ENCODE results near the gene KDM3A. TPM values are rescaled to one million over a fixed set of nuclear protein-coding genes. Genes with fewer than 3 reads are reported as not detected.

KDM3A gene
- total RNA-seq, 1 experiment from 2014 or later = 34.2 TPM

- H3K27ac Mint-ChIP-seq = no peak overlapping the region
- H3K4me1 Mint-ChIP-seq = no peaks in the 10 kb centered on the region; the same call in 1 of the 2 replicates
- ATAC-seq = no peak
- no peaks in the 10 kb centered on the region; the same call in 1 of the 2 replicates for H3K27me3 Mint-ChIP-seq (ENCODE audit: low read depth)
- CTCF ChIA-PET = interaction anchor here (1.2 to 2.1 kb wide), 2 partner anchors 25 to 43 kb away, joined by 4 to 10 read pairs; partner anchors contain the start of gene KDM3A
- H3K9me3 Mint-ChIP-seq = peaks cover 9% of the 10 kb centered on the region; the same call in 1 of the 2 replicates
- no peak for DNase-seq (ENCODE audit: low spot score)
- H3K36me3 Mint-ChIP-seq = no peaks in the 10 kb centered on the region
- POLR2A ChIA-PET = no interaction called here
- TF ChIP-seq CBFB (CRISPR knock-in tag; IDR thresholded peaks at IDR 0.05; ENCODE audit: low read depth) = no peak
- no peak for TF ChIP-seq EMX1 (CRISPR knock-in tag; IDR thresholded peaks at IDR 0.05)
- no peak for TF ChIP-seq TEAD1 (CRISPR knock-in tag; IDR thresholded peaks at IDR 0.05)
- TF ChIP-seq MLX (CRISPR knock-in tag; IDR thresholded peaks at IDR 0.05) = no peak
- no peak overlapping the region for H3K4me3 Mint-ChIP-seq
Observed at GRCh38 chr2:86397986-86398385, 43.2 kb upstream of the KDM3A start.

- no peak overlapping the region for H3K27ac Mint-ChIP-seq
- ATAC-seq (no peak), DNase-seq (ENCODE audit: low spot score) (no peak)
- CTCF ChIA-PET = interaction anchor here (1.2 to 2.1 kb wide), 2 partner anchors 26 to 42 kb away, joined by 4 to 10 read pairs; partner anchors contain the start of gene KDM3A
- TF ChIP-seq IRF1 (CRISPR knock-in tag; IDR thresholded peaks at IDR 0.05) (no peak), ERG (CRISPR knock-in tag; IDR thresholded peaks at IDR 0.05) (no peak)
- no peak overlapping the region for H3K4me3 Mint-ChIP-seq
- no peaks in the 10 kb centered on the region for H3K36me3 Mint-ChIP-seq
- peaks cover 9% of the 10 kb centered on the region; the same call in 1 of the 2 replicates for H3K9me3 Mint-ChIP-seq
- H3K27me3 Mint-ChIP-seq (ENCODE audit: low read depth) = no peaks in the 10 kb centered on the region; the same call in 1 of the 2 replicates
- no peaks in the 10 kb centered on the region; the same call in 1 of the 2 replicates for H3K4me1 Mint-ChIP-seq
- POLR2A ChIA-PET = interaction anchor here (0.6 kb wide), 1 partner anchor 92 kb away, joined by 3 read pairs; no protein-coding TSS in a partner anchor
Observed at GRCh38 chr2:86398500-86399474, 42.4 kb upstream of the KDM3A start.

GRCh38 chr2:86400321-86400720 lies 40.9 kb upstream of the KDM3A start:
- Mint-ChIP-seq H3K4me3 (no peak overlapping the region), H3K27me3 (ENCODE audit: low read depth) (no peaks in the 10 kb centered on the region; the same call in 1 of the 2 replicates), H3K27ac (no peak overlapping the region), H3K4me1 (no peaks in the 10 kb centered on the region; the same call in 1 of the 2 replicates), H3K9me3 (peaks cover 9% of the 10 kb centered on the region; the same call in 1 of the 2 replicates), H3K36me3 (no peaks in the 10 kb centered on the region)
- DNase-seq (ENCODE audit: low spot score) = no peak
- ChIA-PET CTCF (interaction anchor here (1.3 to 1.9 kb wide), 2 partner anchors 28 to 42 kb away, joined by 4 read pairs; no protein-coding TSS in a partner anchor), POLR2A (interaction anchor here (0.7 kb wide), 1 partner anchor 40 kb away, joined by 3 read pairs; the partner anchor contains the start of gene KDM3A)
- TF ChIP-seq OVOL2 (CRISPR knock-in tag; IDR thresholded peaks at IDR 0.05; ENCODE audit: borderline replicate concordance) (no peak), NR3C1 (CRISPR knock-in tag; conservative IDR thresholded peaks at IDR 0.05; ENCODE audit: low read depth) (no peak), ZNF671 (CRISPR knock-in tag; IDR thresholded peaks at IDR 0.05) (no peak), NR2C2 (CRISPR knock-in tag; IDR thresholded peaks at IDR 0.05) (no peak), PRDM15 (CRISPR knock-in tag; IDR thresholded peaks at IDR 0.05) (no peak), ZNF512 (CRISPR knock-in tag; IDR thresholded peaks at IDR 0.05; ENCODE audit: borderline replicate concordance) (no peak), ERG (CRISPR knock-in tag; IDR thresholded peaks at IDR 0.05) (no peak), GABPB1 (CRISPR knock-in tag; IDR thresholded peaks at IDR 0.05) (no peak), SMAD3 (CRISPR knock-in tag; IDR thresholded peaks at IDR 0.05; ENCODE audit: borderline replicate concordance) (no peak)
- 0 out of 2 replicates have a peak, but pooled peaks have one; percentile 39 for ATAC-seq

All from WTC11 (cell line).